Measurements from ENCODE around the gene ST3GAL2.

ST3GAL2 gene

DNA sequence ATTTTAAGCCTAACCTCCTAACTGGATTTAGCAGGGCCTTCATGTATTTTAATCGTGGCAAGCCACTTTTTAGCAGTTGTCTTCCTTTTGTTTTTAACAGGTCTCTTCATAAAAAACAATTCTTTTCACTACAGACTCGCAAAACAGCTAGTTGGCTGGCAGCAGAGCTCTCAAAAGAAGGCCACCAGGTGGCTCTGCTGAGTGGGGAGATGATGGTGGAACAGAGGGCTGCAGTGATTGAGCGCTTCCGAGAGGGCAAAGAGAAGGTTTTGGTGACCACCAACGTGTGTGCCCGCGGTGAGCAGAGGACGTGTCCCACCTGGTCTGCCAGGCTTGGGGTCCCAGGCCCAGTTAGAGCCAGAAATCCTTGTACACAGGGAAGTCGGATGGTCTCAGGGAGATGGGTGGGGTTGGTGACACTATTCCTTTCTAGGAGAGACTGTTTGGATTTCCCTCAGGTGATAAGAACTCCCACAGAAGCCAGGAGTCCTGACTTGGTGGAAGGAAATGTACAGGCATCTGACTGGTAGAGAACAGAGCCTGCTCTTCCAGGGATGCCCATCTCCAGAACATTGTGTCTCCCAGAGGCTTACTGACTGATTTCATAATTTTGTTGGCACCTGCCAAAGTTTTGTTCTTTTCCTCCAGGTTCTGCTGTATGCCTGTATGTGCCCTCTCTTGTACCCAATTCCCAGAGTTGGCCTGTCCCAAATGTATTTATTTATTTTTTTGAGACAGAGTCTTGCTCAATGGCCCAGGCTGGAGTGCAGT, 107.1 kb downstream of the ST3GAL2 start:
- no peak for DNase-seq (ENCODE audit: low read depth)

DNA sequence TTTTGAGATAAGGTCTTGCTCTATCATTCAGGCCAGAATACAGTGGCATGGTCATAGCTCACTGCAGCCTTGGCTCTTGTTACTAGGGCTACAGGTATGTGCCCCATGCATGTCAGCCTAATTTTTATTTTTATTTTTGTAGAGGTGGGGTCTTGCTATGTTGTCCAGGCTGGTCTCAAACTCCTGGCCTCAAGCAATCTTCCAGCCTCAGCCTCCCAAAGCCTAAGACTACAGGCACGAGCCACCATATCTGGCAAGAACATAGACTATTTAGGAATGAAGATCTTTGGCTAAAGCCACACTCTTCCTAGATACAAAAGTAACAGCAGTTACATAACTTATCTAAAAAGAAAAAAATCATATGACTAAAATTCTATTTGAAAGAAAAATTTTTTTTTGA, 107.8 kb downstream of the ST3GAL2 start:
- DNase-seq (ENCODE audit: low read depth): no peak

All from stimulated activated CD8-positive, alpha-beta memory T cell treated with anti-CD3 and anti-CD28 coated beads, Interleukin-15, amount 100 ng/mL, for 24 hours (primary cell).